Skeletal muscle tissue (tissue), 2 donors: Measurements from ENCODE around the gene RPRM. TPM values are rescaled to one million over a fixed set of nuclear protein-coding genes. Genes with fewer than 3 reads are reported as not detected.

ENCODE experiments used
- small RNA-seq: library from RNA; depleted of rRNA; stranded (forward); fragments of <200 nt; gene quantifications from one replicate; pipeline ENCODE3, GENCODE V24; 2014
- total RNA-seq: library from RNA; depleted of rRNA; stranded (reverse); fragments of >200 nt; gene quantifications from one replicate; pipeline ENCODE4 v1.2.3, GENCODE V29; 2014

Gene RPRM
- total RNA-seq, 1 donor from 2014 or later, result 3.1 TPM

Small RNAs within 50 kb of the gene (small RNA-seq; reads per million reads assigned to genes)
- gene RF00275, result not detected
